Activated CD8-positive, alpha-beta memory T cell treated with anti-CD3 and anti-CD28 coated beads, Interleukin-2, amount 10 ng/mL, durations not matched to agents 7 days and 5 days (primary cell): ENCODE data around the gene UHRF2. TPM values are rescaled to one million over a fixed set of nuclear protein-coding genes. Genes with fewer than 3 reads are reported as not detected.
"Not testable (repeated sequence)": the region's sequence is repeated elsewhere in the genome, so short reads cannot be mapped to it uniquely, and the experiment has no call there.

Experiments
- ATAC-seq: fragments of 150-1000 bp; cut with Tn5 transposase; one replicate; pipeline ENCODE4 v1.10.0; 2021; ENCODE audit warnings: moderate library complexity
- CTCF ChIA-PET: fragments of 350-600 bp; sonication (Branson Sonifier 250); formaldehyde crosslinking; loops from one replicate; lab custom pipeline; 2021; ENCODE audit warnings: antibody characterized with exemption; lab: Charles Lee
- DNase-seq: peaks from one replicate; pipeline ENCODE4 v3.0.0-alpha.2; 2020
- H3K27ac Mint-ChIP-seq: one replicate; pipeline ENCODE4 v1.8.0; 2021; ENCODE audit warnings: mild to moderate bottlenecking, mixed read lengths
- H3K27me3 Mint-ChIP-seq: one replicate; pipeline ENCODE4 v1.8.0; 2021; ENCODE audit warnings: mixed read lengths
- H3K36me3 Mint-ChIP-seq: one replicate; pipeline ENCODE4 v1.8.0; 2021; ENCODE audit warnings: mild to moderate bottlenecking, mixed read lengths
- H3K4me1 Mint-ChIP-seq: one replicate; pipeline ENCODE4 v1.8.0; 2021; ENCODE audit warnings: mixed read lengths
- H3K4me3 Mint-ChIP-seq: one replicate; pipeline ENCODE4 v1.8.0; 2021; ENCODE audit warnings: mild to moderate bottlenecking, moderate library complexity, mixed read lengths
- H3K9me3 Mint-ChIP-seq: one replicate; pipeline ENCODE4 v1.8.0; 2022; ENCODE audit warnings: low read depth, mixed read lengths
- total RNA-seq, 2 experiments: library from RNA; stranded (reverse); gene quantifications; one replicate each; pipeline ENCODE4 v1.2.3, GENCODE V29; 2021

Gene UHRF2
- total RNA-seq, 2 experiments from 2014 or later, result 68.0 to 86.4 TPM

- CTCF ChIA-PET, result no interaction called here
- ATAC-seq (no peak), DNase-seq (no peak)
- Mint-ChIP-seq H3K9me3 (no peaks in the 10 kb centered on the region), H3K36me3 (no peaks in the 10 kb centered on the region), H3K27ac (no peak overlapping the region), H3K27me3 (no peaks in the 10 kb centered on the region), H3K4me3 (no peak overlapping the region), H3K4me1 (no peaks in the 10 kb centered on the region)
These were observed 122.6 kb downstream of the UHRF2 start for GRCh38 chr9:6535594-6535993.

- ATAC-seq, result no peak
- H3K4me3 Mint-ChIP-seq, result no peak overlapping the region
- H3K9me3 Mint-ChIP-seq, result no peaks in the 10 kb centered on the region
- CTCF ChIA-PET, result no interaction called here
- H3K27ac Mint-ChIP-seq, result no peak overlapping the region
- H3K27me3 Mint-ChIP-seq, result peaks cover 3% of the 10 kb centered on the region
- H3K36me3 Mint-ChIP-seq, result no peaks in the 10 kb centered on the region
- H3K4me1 Mint-ChIP-seq, result no peaks in the 10 kb centered on the region
- DNase-seq, result no peak
These were observed 125.7 kb downstream of the UHRF2 start for GRCh38 chr9:6538666-6539071.

GRCh38 chr9:6542617-6543016 is 129.6 kb downstream of the UHRF2 start:
- H3K36me3 Mint-ChIP-seq, H3K9me3 Mint-ChIP-seq, H3K27ac Mint-ChIP-seq, H3K4me3 Mint-ChIP-seq, ATAC-seq, H3K27me3 Mint-ChIP-seq, H3K4me1 Mint-ChIP-seq, DNase-seq: not testable (repeated sequence)
- CTCF ChIA-PET, result interaction anchor here (0.8 kb wide), 1 partner anchor 23 kb away, joined by 4 read pairs; no protein-coding TSS in a partner anchor

GRCh38 chr9:6543204-6543603 is 130.2 kb downstream of the UHRF2 start:
- no peak for DNase-seq
- Mint-ChIP-seq H3K27me3 (peaks cover 3% of the 10 kb centered on the region), H3K36me3 (no peaks in the 10 kb centered on the region), H3K4me3 (no peak overlapping the region), H3K4me1 (no peaks in the 10 kb centered on the region), H3K27ac (no peak overlapping the region), H3K9me3 (no peaks in the 10 kb centered on the region)
- CTCF ChIA-PET, result interaction anchor here (1.3 kb wide), 1 partner anchor 188 kb away, joined by 3 read pairs; no protein-coding TSS in a partner anchor
- ATAC-seq, result no peak

GRCh38 chr9:6545017-6545691 is 132.2 kb downstream of the UHRF2 start:
- H3K4me1 Mint-ChIP-seq, result no peaks in the 10 kb centered on the region

GRCh38 chr9:6549106-6549800 is 136.3 kb downstream of the UHRF2 start:
- Mint-ChIP-seq H3K36me3 (no peaks in the 10 kb centered on the region), H3K4me3 (no peak overlapping the region), H3K27me3 (no peaks in the 10 kb centered on the region), H3K27ac (no peak overlapping the region), H3K4me1 (no peaks in the 10 kb centered on the region), H3K9me3 (no peaks in the 10 kb centered on the region)
- ATAC-seq (no peak), DNase-seq (no peak)
- CTCF ChIA-PET, result no interaction called here

More at GRCh38 chr9:6545017-6545691, 132.2 kb downstream of the UHRF2 start:
- ATAC-seq, result no peak
- no peak overlapping the region for H3K27ac Mint-ChIP-seq
- CTCF ChIA-PET, result no interaction called here
- H3K9me3 Mint-ChIP-seq, result no peaks in the 10 kb centered on the region
- no peak for DNase-seq
- H3K27me3 Mint-ChIP-seq, result peaks cover 3% of the 10 kb centered on the region
- H3K36me3 Mint-ChIP-seq, result no peaks in the 10 kb centered on the region
- H3K4me3 Mint-ChIP-seq, result no peak overlapping the region

GRCh38 chr9:6551136-6551535 is 138.1 kb downstream of the UHRF2 start:
- CTCF ChIA-PET, result no interaction called here
- Mint-ChIP-seq H3K27me3 (no peaks in the 10 kb centered on the region), H3K9me3 (no peaks in the 10 kb centered on the region), H3K4me1 (no peaks in the 10 kb centered on the region), H3K4me3 (no peak overlapping the region), H3K36me3 (no peaks in the 10 kb centered on the region), H3K27ac (no peak overlapping the region)
- ATAC-seq (no peak), DNase-seq (no peak)

- DNase-seq, result no peak
- Mint-ChIP-seq H3K27ac (no peak overlapping the region), H3K36me3 (peaks cover 1% of the 10 kb centered on the region), H3K9me3 (no peaks in the 10 kb centered on the region), H3K4me1 (no peaks in the 10 kb centered on the region), H3K27me3 (no peaks in the 10 kb centered on the region), H3K4me3 (no peak overlapping the region)
- ATAC-seq, result no peak
- CTCF ChIA-PET, result interaction anchor here (0.6 kb wide), 1 partner anchor 150 kb away, joined by 4 read pairs; no protein-coding TSS in a partner anchor
These were observed 139.0 kb downstream of the UHRF2 start for GRCh38 chr9:6552033-6552432.

GRCh38 chr9:6552498-6553121 is 139.6 kb downstream of the UHRF2 start:
- no peak for ATAC-seq
- no peak for DNase-seq
- H3K9me3 Mint-ChIP-seq, result no peaks in the 10 kb centered on the region
- H3K27ac Mint-ChIP-seq, result no peak overlapping the region
- no peak overlapping the region for H3K4me3 Mint-ChIP-seq
- no peaks in the 10 kb centered on the region for H3K27me3 Mint-ChIP-seq
- peaks cover 1% of the 10 kb centered on the region for H3K36me3 Mint-ChIP-seq
- H3K4me1 Mint-ChIP-seq, result no peaks in the 10 kb centered on the region
- CTCF ChIA-PET, result interaction anchor here (0.6 kb wide), 1 partner anchor 150 kb away, joined by 4 read pairs; no protein-coding TSS in a partner anchor

GRCh38 chr9:6553866-6554265 is 140.9 kb downstream of the UHRF2 start:
- H3K27me3 Mint-ChIP-seq, result no peaks in the 10 kb centered on the region
- CTCF ChIA-PET, result no interaction called here
- DNase-seq (no peak), ATAC-seq (no peak)
- H3K27ac Mint-ChIP-seq, result no peak overlapping the region
- H3K36me3 Mint-ChIP-seq, result peaks cover 3% of the 10 kb centered on the region
- H3K4me3 Mint-ChIP-seq, result no peak overlapping the region
- no peaks in the 10 kb centered on the region for H3K4me1 Mint-ChIP-seq
- H3K9me3 Mint-ChIP-seq, result no peaks in the 10 kb centered on the region

Other genes starting within 250 kb of the UHRF2 start
- not detected for gene IL33, start 197.4 kb upstream of the UHRF2 start, total RNA-seq
- not detected for gene TPD52L3, start 84.8 kb upstream of the UHRF2 start, total RNA-seq
- gene GLDC, start 232.5 kb downstream of the UHRF2 start, total RNA-seq, result 1 to 10 TPM; 5.8 to 6.3 TPM